Renal pelvis (tissue), 4 donors: ENCODE measurements around the gene KCNMA1. TPM values are rescaled to one million over a fixed set of nuclear protein-coding genes. Genes with fewer than 3 reads are reported as not detected.

Source experiments
- DNase-seq: peaks from one replicate; pipeline ENCODE4 v3.0.0-alpha.2; 2013
- polyA plus RNA-seq, 3 donors: library from polyadenylated mRNA; unstranded; fragments of 120-200 nt; gene quantifications; one replicate each; pipeline ENCODE4 v1.2.1, GENCODE V29; 2013; ENCODE audit not compliant: insufficient read length in 3 of 3

The KCNMA1 gene
- polyA plus RNA-seq, 3 donors, result 3.2 to 3.9 (median 3.4) TPM

- no peak for DNase-seq
Observed at GRCh38 chr10:77082601-77083252, 554.9 kb downstream of the KCNMA1 start.

GRCh38 chr10:77081481-77081891 is 556.1 kb downstream of the KCNMA1 start:
- DNase-seq, result no peak

- DNase-seq, result no peak
Observed at GRCh38 chr10:77080361-77081027, 557.1 kb downstream of the KCNMA1 start.

GRCh38 chr10:77079592-77080300 is 557.9 kb downstream of the KCNMA1 start:
- DNase-seq, result no peak

GRCh38 chr10:77077316-77077945 is 560.2 kb downstream of the KCNMA1 start:
- DNase-seq, result no peak

- DNase-seq, result no peak
Observed at GRCh38 chr10:77075926-77076325, 561.7 kb downstream of the KCNMA1 start.

GRCh38 chr10:77074104-77074624 is 563.4 kb downstream of the KCNMA1 start:
- no peak for DNase-seq

GRCh38 chr10:77073663-77073960 is 564.0 kb downstream of the KCNMA1 start:
- DNase-seq, result no peak

- no peak for DNase-seq
Observed at GRCh38 chr10:77072836-77073662, 564.6 kb downstream of the KCNMA1 start.

- DNase-seq, result peak; percentile 46
Observed at GRCh38 chr10:77072361-77072835, 565.2 kb downstream of the KCNMA1 start.

GRCh38 chr10:77071956-77072355 is 565.7 kb downstream of the KCNMA1 start:
- no peak for DNase-seq

- DNase-seq, result no peak
Observed at GRCh38 chr10:77071001-77071511, 566.6 kb downstream of the KCNMA1 start.

GRCh38 chr10:77070346-77070745 is 567.3 kb downstream of the KCNMA1 start:
- no peak for DNase-seq

- DNase-seq, result no peak
Observed at GRCh38 chr10:77068969-77069368, 568.6 kb downstream of the KCNMA1 start.

GRCh38 chr10:77068272-77068671 is 569.3 kb downstream of the KCNMA1 start:
- no peak for DNase-seq

GRCh38 chr10:77062381-77062780 is 575.2 kb downstream of the KCNMA1 start:
- DNase-seq, result no peak

GRCh38 chr10:77060913-77061312 is 576.7 kb downstream of the KCNMA1 start:
- no peak for DNase-seq

- DNase-seq, result no peak
Observed at GRCh38 chr10:77056650-77057049, 581.0 kb downstream of the KCNMA1 start.

GRCh38 chr10:77052593-77052992 is 585.0 kb downstream of the KCNMA1 start:
- no peak for DNase-seq

- DNase-seq, result no peak
Observed at GRCh38 chr10:77051837-77052236, 585.8 kb downstream of the KCNMA1 start.

GRCh38 chr10:77049896-77050295 is 587.7 kb downstream of the KCNMA1 start:
- DNase-seq, result no peak
